Testis (tissue), 3 donors: ENCODE data around the gene CEBPE. TPM values are rescaled to one million over a fixed set of nuclear protein-coding genes. Genes with fewer than 3 reads are reported as not detected.

Experiments used
- DNase-seq: peaks from one replicate; pipeline ENCODE4 v3.0.0-alpha.2; 2019
- H3K27ac ChIP-seq, 2 donors: fragments of 200-600 bp; sonication (generic); one replicate each; pipeline ENCODE4 v1.5.1; 2019
- H3K27me3 ChIP-seq: fragments of 200-600 bp; sonication (generic); one replicate; pipeline ENCODE4 v1.5.1; 2019
- H3K36me3 ChIP-seq: fragments of 200-600 bp; sonication (generic); one replicate; pipeline ENCODE4 v1.5.1; 2017; ENCODE audit warnings: low read depth; ENCODE audit errors: missing control alignments
- H3K4me1 ChIP-seq: fragments of 200-600 bp; sonication (generic); one replicate; pipeline ENCODE4 v1.5.1; 2019
- H3K4me3 ChIP-seq, 2 donors: fragments of 200-600 bp; sonication (generic); one replicate each; pipeline ENCODE4 v1.5.1; 2017 to 2019
- H3K9me3 ChIP-seq: fragments of 200-600 bp; sonication (generic); one replicate; pipeline ENCODE4 v1.5.1; 2017
- POLR2A ChIP-seq: fragments of 450-650 bp; IDR thresholded peaks from one replicate; pipeline ENCODE4 v1.6.1; 2017; ENCODE audit warnings: antibody characterized with exemption, mild to moderate bottlenecking, moderate library complexity
- WGBS, 2 donors: methylation state at CpG; one replicate each; pipeline ENCODE4 v1.1.5; 2018; 5-methylcytosine and 5-hydroxymethylcytosine counted together
- intact Hi-C: fragments of 100-400 bp; cut with DNase I; formaldehyde crosslinking; loops from one replicate; pipeline ENCODE4 v1.15.1; 2023; ENCODE audit warnings: low total_unique reads
- polyA plus RNA-seq: library from polyadenylated mRNA; stranded (reverse); fragments of 350-450 nt; fragmentation: Illumina TruSeq; extraction: RNeasy Lipid Tissue Mini Kit (QIAGEN cat#74804); gene quantifications from one replicate; pipeline ENCODE4 v1.2.3, GENCODE V29; 2014; ENCODE audit warnings: low read depth, low replicate concordance; ENCODE audit not compliant: insufficient read depth
- total RNA-seq, 2 donors: library from RNA; depleted of rRNA; stranded (reverse); fragments of >200 nt; gene quantifications; one replicate each; pipeline ENCODE4 v1.2.3, GENCODE V29; 2016
- TF ChIP-seq, protein P1 (sequence below), 3 experiments: fragments of 450-650 bp in 2 of 3; fragments of 200-600 bp in 1 of 3; sonication (generic) in 1 of 3; IDR thresholded peaks; one replicate each; pipeline ENCODE4 v1.5.1; 2016 to 2019; ENCODE audit warnings: antibody characterized with exemption in 3 of 3, mild to moderate bottlenecking in 2 of 3, moderate library complexity in 1 of 3

Gene CEBPE
- total and polyA plus RNA-seq, 3 donors from 2014 or later: 0.19 to 0.24 TPM; not detected in 1

DNA sequence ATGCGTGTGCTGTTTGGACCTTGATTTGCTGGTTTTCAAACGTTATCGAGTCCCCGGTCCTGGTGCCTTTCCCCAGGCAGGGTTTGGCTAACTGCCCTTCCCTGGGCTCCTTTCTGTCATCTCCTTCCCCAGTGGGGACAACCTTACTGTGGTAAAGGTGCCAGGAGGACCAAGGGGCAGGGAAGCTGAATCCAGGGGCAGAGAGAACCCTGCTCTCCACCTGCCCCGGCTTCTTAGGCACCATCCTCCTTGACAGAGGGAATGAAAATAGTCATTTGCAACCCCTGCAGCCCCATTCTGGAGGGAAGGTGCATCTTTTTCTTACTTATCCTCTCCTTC, 5.0 kb downstream of the CEBPE start:
- no peaks in the 10 kb centered on the region for H3K36me3 ChIP-seq
- intact Hi-C loops: no loop called here
- no peaks in the 10 kb centered on the region for H3K9me3 ChIP-seq
- H3K4me1 ChIP-seq: no peaks in the 10 kb centered on the region
- 61 to 85% methylated on average over 5 of the region's 5 CpGs for WGBS, 2 donors
- no peak overlapping the region for H3K4me3 ChIP-seq
- TF ChIP-seq POLR2A: no peak
- TF ChIP-seq, protein P1, sequence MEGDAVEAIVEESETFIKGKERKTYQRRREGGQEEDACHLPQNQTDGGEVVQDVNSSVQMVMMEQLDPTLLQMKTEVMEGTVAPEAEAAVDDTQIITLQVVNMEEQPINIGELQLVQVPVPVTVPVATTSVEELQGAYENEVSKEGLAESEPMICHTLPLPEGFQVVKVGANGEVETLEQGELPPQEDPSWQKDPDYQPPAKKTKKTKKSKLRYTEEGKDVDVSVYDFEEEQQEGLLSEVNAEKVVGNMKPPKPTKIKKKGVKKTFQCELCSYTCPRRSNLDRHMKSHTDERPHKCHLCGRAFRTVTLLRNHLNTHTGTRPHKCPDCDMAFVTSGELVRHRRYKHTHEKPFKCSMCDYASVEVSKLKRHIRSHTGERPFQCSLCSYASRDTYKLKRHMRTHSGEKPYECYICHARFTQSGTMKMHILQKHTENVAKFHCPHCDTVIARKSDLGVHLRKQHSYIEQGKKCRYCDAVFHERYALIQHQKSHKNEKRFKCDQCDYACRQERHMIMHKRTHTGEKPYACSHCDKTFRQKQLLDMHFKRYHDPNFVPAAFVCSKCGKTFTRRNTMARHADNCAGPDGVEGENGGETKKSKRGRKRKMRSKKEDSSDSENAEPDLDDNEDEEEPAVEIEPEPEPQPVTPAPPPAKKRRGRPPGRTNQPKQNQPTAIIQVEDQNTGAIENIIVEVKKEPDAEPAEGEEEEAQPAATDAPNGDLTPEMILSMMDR (IDR thresholded peaks at IDR 0.05): no peak
- no peak for DNase-seq
- no peaks in the 10 kb centered on the region for H3K27me3 ChIP-seq
- no peak overlapping the region for H3K27ac ChIP-seq

DNA sequence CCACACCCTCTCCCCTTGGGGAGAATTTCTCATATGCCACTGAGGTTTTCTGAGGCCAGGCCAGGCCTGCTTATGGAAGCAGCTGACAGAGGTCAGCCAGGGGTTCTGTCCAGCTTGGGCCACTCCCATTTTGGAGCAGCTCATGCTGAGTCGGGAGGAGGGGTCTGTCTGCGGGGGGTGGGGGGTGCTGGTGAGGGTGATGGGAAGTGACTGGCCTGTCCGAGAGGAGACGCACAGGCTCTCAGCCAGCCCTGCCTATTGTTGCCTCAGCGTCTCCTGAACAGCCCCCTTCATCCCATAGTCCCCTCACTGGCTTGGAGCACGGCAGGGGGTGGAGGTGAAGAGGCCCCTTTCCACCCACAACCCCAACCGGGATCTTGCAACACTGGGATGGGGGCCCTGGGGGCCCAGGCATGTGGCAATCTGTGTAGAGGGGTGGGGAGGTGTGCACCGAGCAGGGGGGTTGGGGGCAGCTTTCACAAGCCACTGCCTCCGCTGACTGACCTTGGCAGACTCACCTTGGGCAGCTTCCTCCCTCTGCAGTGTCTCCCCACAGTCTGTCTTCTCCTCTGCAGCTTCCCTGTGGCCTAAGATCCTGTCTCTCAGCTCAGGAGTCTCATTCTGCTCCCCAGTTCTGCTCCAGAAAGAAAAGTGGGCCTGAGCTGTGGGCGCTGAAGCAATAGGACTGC, 5.5 kb downstream of the CEBPE start:
- no peak overlapping the region for H3K27ac ChIP-seq
- no peaks in the 10 kb centered on the region for H3K9me3 ChIP-seq
- DNase-seq: no peak

DNA sequence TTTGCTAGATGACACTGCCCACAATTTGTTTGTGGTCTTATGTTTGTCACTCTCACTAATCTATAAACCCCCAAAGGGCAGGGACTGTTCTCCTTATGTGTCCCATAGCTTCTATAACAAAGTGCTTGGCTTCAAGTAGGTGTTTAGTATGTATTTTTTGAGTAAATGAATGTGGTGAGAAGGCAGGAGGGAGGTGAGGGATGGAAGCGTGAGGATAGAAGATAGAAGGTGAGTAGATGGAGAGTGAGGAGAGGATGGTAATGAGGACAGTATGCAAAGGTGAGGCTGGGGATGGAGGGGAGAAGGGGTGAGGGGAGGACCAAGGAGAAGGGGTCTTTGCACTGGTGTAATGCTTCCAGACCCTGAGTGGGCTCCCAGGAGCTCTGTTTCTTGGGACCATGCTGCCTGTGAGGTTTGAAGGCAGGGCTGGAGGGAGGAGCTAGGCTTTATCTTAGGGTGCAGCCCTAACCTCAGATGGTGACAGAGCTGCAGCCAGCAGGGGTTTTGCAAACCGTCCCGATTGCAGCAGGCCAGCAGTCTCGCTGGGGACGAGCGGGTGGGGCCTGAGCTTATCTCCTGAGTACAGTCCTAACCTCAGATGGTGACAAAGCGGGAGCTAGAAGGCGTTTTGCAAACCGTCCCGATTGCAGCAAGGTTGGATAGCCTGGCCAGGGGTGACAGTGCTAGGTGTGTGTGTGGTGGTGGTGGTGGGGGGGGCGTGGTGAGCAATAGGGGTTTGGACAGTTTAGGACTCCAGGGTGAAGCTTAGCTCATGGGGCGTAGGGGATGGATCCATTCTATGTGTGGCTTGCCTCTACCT, 6.5 kb downstream of the CEBPE start:
- TF ChIP-seq, protein P1 (IDR thresholded peaks at IDR 0.05): no peak
- no peak for TF ChIP-seq POLR2A
- H3K27ac ChIP-seq: no peak overlapping the region
- H3K4me1 ChIP-seq: no peaks in the 10 kb centered on the region
- H3K4me3 ChIP-seq: no peak overlapping the region
- 53 to 72% methylated on average over 11 to 12 of the region's 12 CpGs for WGBS, 2 donors
- H3K36me3 ChIP-seq: no peaks in the 10 kb centered on the region
- intact Hi-C loops: no loop called here
- no peaks in the 10 kb centered on the region for H3K9me3 ChIP-seq
- no peak for DNase-seq
- no peaks in the 10 kb centered on the region for H3K27me3 ChIP-seq

More for the DNA sequence above, 5.5 kb downstream of the CEBPE start:
- H3K27me3 ChIP-seq: no peaks in the 10 kb centered on the region
- intact Hi-C loops: no loop called here
- no peaks in the 10 kb centered on the region for H3K36me3 ChIP-seq
- 57 to 61% methylated on average over 6 to 10 of the region's 10 CpGs for WGBS, 2 donors
- TF ChIP-seq, protein P1 (IDR thresholded peaks at IDR 0.05): no peak
- no peak for TF ChIP-seq POLR2A
- no peak overlapping the region for H3K4me3 ChIP-seq
- H3K4me1 ChIP-seq: no peaks in the 10 kb centered on the region

DNA sequence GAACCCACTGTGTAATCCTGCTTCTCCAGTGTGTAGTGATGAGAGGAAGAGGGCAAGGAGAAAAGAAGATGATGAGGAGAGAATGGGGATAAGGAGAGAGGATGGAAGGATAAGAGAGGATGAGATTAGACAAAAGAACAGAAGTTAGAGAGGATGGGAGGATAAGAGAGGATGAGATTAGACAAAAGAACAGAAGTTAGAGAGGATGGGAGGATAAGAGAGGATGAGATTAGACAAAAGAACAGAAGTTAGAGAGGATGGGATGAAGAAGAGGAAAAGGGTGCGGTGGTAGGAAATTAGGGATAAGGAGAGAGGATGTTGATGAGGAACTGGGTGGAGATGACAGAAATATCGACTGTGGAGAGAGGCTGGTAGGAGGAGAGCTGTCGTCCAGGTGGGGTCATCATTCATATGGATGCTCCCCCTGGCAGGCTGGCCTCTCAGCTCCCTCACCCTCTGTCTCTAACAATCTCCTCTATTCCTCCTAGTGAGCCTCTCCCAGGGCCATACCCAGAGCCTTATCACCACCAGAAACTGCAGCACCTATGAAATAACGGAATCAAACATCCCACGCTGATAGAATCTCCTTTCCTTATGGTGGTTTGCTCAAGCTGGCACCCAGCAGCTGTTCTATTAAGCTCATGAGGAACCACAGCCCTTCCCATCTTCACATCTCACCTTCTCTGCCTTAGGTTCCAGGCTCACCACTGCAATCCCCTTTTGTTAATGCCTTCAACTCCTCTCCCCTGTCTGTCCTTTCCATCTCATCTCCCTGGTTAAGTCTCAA, 8.3 kb downstream of the CEBPE start:
- 51 to 67% methylated on average over 5 of the region's 5 CpGs for WGBS, 2 donors

More for the DNA sequence above, 8.3 kb downstream of the CEBPE start:
- no peaks in the 10 kb centered on the region for H3K27me3 ChIP-seq
- intact Hi-C loops: no loop called here
- H3K4me1 ChIP-seq: no peaks in the 10 kb centered on the region
- H3K27ac ChIP-seq: no peak overlapping the region
- no peak for TF ChIP-seq POLR2A
- TF ChIP-seq, protein P1 (IDR thresholded peaks at IDR 0.05): no peak
- H3K4me3 ChIP-seq: no peak overlapping the region
- no peaks in the 10 kb centered on the region for H3K36me3 ChIP-seq
- DNase-seq: no peak
- no peaks in the 10 kb centered on the region for H3K9me3 ChIP-seq
